ENCODE data around the gene TMEM89. TPM values are rescaled to one million over a fixed set of nuclear protein-coding genes. Genes with fewer than 3 reads are reported as not detected.

TMEM89 gene
- total and polyA plus RNA-seq, 8 donors, result 0.62 TPM; not detected in 7

DNA sequence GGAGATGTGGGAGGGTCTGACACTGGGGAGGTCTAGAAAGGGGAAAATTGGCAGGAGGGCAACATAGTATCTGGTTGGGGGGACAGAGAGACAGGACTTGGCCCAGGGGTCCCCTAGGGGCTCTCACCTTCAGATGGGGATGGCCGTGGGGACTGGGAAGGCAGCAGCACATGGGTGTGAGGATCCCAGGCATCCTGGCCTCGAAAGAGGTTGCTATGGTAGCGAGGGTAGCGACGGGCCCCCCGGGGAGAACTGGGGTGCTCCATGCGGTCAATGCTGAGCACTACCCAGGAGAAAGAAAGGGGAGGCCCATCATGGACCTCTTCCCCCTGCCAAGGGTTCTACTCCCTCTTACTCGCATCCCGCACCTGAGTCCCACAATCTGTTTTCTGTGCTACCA lies 26.1 kb upstream of the TMEM89 start:
- no peak overlapping the region for H3K4me3 ChIP-seq
- no peaks in the 10 kb centered on the region for H3K9me3 ChIP-seq
- WGBS, 5 donors, result 78 to 86% (median 85%) methylated on average over 4 to 9 of the region's 9 CpGs
- no peaks in the 10 kb centered on the region for H3K27me3 ChIP-seq
- H3K36me3 ChIP-seq, result no peaks in the 10 kb centered on the region
- no peak for DNase-seq
- intact Hi-C loops (cut with DNase I; ENCODE audit: low total_unique reads), result no loop called here
- TF ChIP-seq POLR2A (IDR thresholded peaks at IDR 0.05) (no peak), POLR2AphosphoS5 (IDR thresholded peaks at IDR 0.05) (no peak), EP300 (IDR thresholded peaks at IDR 0.05) (no peak)
- TF ChIP-seq, protein P1, sequence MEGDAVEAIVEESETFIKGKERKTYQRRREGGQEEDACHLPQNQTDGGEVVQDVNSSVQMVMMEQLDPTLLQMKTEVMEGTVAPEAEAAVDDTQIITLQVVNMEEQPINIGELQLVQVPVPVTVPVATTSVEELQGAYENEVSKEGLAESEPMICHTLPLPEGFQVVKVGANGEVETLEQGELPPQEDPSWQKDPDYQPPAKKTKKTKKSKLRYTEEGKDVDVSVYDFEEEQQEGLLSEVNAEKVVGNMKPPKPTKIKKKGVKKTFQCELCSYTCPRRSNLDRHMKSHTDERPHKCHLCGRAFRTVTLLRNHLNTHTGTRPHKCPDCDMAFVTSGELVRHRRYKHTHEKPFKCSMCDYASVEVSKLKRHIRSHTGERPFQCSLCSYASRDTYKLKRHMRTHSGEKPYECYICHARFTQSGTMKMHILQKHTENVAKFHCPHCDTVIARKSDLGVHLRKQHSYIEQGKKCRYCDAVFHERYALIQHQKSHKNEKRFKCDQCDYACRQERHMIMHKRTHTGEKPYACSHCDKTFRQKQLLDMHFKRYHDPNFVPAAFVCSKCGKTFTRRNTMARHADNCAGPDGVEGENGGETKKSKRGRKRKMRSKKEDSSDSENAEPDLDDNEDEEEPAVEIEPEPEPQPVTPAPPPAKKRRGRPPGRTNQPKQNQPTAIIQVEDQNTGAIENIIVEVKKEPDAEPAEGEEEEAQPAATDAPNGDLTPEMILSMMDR (IDR thresholded peaks at IDR 0.05), result no peak
- H3K4me1 ChIP-seq, result no peaks in the 10 kb centered on the region
- no peak overlapping the region for H3K27ac ChIP-seq

DNA sequence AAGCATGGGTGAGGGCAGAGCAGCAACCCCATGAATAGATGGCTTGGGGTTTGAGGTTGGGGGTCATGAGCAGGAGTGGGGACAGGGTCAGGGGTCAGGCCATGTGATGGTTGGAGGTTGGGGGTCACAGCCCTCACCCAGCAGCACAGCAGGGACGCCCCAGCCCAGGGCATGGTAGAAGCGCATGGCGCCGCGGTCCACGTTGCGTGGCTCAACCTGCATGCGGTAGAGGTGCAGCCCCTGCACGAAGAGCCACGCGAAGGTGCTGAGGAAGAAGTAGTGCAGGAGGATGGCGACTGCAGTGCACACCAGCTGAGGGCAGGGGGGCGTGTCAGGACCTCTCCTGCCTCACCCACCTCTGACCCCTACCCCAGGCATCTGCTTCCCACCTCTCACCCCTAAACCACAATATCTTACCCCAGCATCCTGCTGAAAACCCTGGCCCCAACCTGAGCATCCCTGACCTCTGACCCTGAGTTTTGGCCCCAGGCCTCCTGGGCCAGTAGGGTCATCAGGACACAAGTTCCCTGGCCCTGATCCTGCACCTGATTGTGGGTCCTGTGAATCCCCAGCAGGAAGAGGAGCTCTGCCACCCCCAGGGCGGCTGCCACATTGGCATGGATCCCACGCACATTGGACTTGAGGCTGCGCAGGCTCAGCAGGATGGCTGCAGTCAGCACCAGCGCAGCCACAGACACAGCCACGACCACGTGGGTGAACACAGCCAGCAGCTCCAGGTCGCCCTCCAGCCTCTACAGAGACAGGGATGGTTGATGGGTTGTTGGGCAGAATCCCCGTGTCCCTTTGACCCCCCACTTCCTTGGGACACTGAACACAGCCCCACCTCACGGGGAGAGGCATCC lies 23.6 kb upstream of the TMEM89 start:
- no peaks in the 10 kb centered on the region for H3K27me3 ChIP-seq
- H3K36me3 ChIP-seq, result no peaks in the 10 kb centered on the region
- no peaks in the 10 kb centered on the region for H3K4me1 ChIP-seq
- TF ChIP-seq, protein P1 (IDR thresholded peaks at IDR 0.05), result no peak
- TF ChIP-seq POLR2A (IDR thresholded peaks at IDR 0.05) (no peak), POLR2AphosphoS5 (IDR thresholded peaks at IDR 0.05) (no peak), EP300 (IDR thresholded peaks at IDR 0.05) (no peak)
- no peak for DNase-seq
- 87 to 95% (median 89%) methylated on average over 18 to 22 of the region's 22 CpGs for WGBS, 5 donors
- no peaks in the 10 kb centered on the region for H3K9me3 ChIP-seq
- no peak overlapping the region for H3K4me3 ChIP-seq
- H3K27ac ChIP-seq, result no peak overlapping the region
- intact Hi-C loops (cut with DNase I; ENCODE audit: low total_unique reads), result no loop called here

DNA sequence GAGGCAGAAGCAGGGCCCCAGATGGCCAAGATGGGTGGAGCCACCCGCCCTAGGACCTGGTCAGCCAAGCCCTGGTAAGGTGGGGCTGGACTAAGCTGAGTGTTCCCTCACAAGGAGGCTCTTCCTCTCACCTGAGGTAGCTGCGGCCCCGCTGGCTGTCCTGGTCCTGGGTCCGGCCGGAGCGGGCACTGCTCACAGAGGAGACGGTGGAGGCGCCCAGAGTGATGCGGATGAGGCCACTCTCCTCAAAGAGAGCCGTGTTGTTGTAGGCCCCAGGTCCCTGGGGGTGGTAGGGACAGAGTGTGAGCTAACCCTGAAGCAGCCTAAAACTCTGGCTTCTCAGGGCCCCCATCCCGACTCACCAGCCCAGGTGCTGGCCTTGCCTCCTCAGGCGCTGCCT lies 21.0 kb upstream of the TMEM89 start:
- intact Hi-C loops (cut with DNase I; ENCODE audit: low total_unique reads), result no loop called here

DNA sequence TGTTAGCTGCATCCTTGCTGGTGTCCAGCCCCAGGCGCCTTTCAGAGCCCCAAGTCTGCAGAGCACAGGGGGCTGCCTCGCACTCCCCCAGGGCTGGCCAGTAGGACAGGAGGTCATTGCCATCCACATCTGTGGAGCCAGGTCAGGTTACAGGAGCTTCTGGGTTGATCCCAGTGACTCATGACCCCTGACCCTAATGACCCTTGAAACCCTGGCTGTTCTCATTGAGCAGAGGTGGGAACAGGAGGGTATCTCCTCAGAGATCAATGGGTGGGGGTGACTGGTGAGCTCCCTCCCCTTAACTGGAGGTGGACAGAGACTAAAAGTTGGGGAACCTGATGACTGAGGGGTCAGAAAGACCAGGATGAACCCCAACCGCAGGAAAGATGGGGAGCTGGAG lies 19.8 kb upstream of the TMEM89 start:
- no peak overlapping the region for H3K27ac ChIP-seq
- H3K4me1 ChIP-seq, result peaks cover 3 to 5% (median 4%) of the 10 kb centered on the region in 4 donors
- DNase-seq, result no peak
- no peak overlapping the region for H3K4me3 ChIP-seq
- intact Hi-C loops (cut with DNase I; ENCODE audit: low total_unique reads), result no loop called here
- no peaks in the 10 kb centered on the region for H3K9me3 ChIP-seq
- no peaks in the 10 kb centered on the region for H3K27me3 ChIP-seq
- no peak for TF ChIP-seq POLR2A (IDR thresholded peaks at IDR 0.05)
- TF ChIP-seq, protein P1 (IDR thresholded peaks at IDR 0.05), result no peak
- TF ChIP-seq EP300 (IDR thresholded peaks at IDR 0.05), result no peak
- no peak for TF ChIP-seq POLR2AphosphoS5 (IDR thresholded peaks at IDR 0.05)
- H3K36me3 ChIP-seq, result no peaks in the 10 kb centered on the region
- whole genome bisulfite sequencing, 5 donors, result 94 to 100% (median 97%) methylated on average over 1 to 3 of the region's 3 CpGs

More for the DNA sequence above, 21.0 kb upstream of the TMEM89 start:
- Histone ChIP-seq H3K4me1 (no peaks in the 10 kb centered on the region), H3K36me3 (no peaks in the 10 kb centered on the region), H3K9me3 (no peaks in the 10 kb centered on the region), H3K4me3 (no peak overlapping the region), H3K27ac (no peak overlapping the region), H3K27me3 (no peaks in the 10 kb centered on the region)
- WGBS, 5 donors, result 92 to 96% (median 94%) methylated on average over 9 to 12 of the region's 12 CpGs
- no peak for DNase-seq
- TF ChIP-seq EP300 (IDR thresholded peaks at IDR 0.05), result no peak
- no peak for TF ChIP-seq POLR2A (IDR thresholded peaks at IDR 0.05)
- no peak for TF ChIP-seq POLR2AphosphoS5 (IDR thresholded peaks at IDR 0.05)
- TF ChIP-seq, protein P1 (IDR thresholded peaks at IDR 0.05), result no peak
